GM19438 (cell line): ENCODE measurements around the gene SORCS1.

Experiments
- ATAC-seq: cut with Tn5 transposase; IDR thresholded peaks from one replicate; pipeline ENCODE4 v1.9.1; 2021; ENCODE audit warnings: low read depth; ENCODE audit not compliant: unreplicated experiment

The SORCS1 gene

DNA sequence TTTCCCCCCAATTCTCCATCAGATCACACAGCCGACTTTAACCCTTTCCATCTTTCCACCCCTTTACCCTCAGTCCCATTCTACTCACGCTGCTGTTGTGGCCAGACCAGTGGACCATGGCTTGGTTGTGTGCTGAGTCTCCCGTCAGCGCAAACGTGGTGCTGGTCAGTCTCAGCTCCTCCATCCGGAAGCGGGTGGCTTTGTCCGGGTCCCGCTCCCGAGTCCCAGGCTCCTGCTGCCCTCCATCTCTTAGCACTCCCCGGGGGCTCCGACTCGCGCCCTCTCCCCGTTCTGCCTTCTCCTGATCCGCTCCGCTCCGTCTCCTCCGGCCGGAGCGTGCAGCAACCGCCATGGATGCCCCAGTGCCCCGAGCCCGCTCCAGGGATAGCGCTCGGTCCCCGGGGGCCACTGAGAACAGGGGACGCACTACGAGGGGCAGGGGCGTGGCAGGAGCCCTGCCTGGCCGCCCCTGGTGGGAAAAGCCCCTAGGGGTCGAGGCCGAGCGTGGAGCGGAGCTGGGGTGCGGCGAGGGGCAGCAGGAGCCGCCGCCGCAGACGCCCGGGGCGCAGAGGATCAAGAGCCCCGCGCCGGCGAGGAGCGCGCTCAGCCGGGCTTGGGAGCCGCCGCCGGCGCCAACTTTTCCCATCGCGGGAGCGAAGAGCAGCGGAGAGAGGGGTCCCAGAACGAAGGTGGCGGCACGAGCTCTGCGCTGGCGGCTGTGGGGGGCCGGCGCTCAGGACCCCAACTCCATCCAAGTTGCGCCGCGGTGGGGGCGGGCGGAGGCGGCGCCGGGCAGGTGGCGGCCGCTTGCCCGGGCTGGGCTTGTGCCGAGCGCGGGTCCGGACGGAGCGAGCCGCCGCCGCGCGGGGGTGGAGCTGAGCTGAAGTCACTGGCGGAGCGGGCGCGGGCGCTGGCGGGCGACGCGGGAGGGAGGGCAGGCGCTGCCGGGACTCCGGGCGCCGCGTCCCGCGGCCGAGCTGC is at the start of gene SORCS1:
SORCS1 (minus strand) TSS at position 826 of the 981 bp plus-strand sequence.
- no peak for ATAC-seq

DNA sequence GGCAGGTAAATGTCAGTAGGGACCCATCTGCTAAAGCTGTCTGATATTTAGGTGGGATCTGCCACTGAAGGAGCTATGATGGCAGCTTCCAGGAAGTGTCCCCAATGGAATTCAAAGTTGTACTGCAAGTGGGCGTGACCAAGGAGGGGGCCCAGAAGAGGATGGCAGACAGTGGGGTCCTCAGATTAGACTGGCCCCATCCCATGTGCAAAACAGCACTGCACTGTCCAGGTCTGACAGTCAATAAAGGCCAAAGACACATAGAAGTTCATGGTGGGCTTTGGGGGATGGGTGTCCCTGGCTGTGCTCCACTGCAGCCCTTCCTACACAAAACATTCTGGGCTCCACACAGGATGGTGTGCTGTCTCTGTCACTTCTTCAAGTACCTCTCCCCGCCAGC is 49.8 kb upstream of the SORCS1 start:
- no peak for ATAC-seq

DNA sequence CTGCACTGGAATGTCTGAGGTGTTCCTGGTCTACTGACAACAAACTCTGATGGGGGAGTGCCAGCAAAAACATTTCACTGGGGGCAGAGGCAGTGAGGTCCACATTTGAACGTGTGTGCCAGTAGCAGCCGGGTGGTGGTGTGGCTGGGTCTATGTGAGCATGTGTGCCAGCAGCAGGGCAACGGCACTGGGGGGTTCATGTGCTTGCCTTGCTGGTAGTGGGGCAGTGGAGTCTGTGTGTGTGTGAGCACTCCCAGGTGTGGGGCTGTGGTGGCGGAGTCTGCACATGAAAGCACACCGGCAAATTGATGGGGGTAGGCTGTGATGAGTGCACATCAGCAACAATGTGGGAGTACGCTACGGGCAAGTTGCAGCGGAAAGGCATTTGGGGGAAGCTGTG is 49.4 kb upstream of the SORCS1 start:
- no peak for ATAC-seq

DNA sequence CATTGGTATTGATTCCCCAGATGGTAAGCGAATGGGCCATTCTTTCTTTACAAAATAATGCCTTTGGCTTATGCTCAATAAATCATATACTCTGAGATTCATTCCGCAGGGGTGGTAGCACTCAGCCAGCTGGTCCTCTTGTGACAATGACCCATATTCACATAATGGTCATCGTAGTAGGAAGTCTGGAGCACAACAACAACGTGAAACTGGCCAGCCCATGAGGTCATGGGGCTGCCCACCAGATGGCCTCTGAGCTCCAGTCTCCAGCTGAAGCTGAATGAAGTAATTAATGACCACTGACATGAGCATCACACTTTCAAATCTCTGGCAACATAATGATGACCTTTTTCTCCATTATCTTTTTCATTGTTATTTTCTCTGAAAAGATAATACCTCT is 42.3 kb upstream of the SORCS1 start:
- ATAC-seq, result no peak

DNA sequence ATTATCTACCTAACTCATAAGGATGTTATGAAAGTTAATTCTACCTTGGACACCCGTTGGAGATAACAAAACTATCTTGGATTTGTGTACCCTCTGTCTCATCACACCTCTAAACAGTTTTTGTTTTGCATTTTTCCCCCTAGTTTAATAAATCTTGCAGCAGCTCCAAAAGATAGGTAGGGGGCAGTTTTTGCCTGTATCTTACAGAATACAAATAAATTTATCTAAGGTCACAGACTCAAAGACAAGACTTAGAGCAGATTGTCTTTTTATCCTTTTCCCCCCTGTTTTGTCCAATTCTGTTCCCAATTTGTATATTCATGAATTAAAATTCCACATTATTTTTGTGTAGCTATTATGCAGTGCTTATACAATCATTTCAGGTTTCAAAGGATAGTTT is 5.0 kb upstream of the SORCS1 start:
- no peak for ATAC-seq

DNA sequence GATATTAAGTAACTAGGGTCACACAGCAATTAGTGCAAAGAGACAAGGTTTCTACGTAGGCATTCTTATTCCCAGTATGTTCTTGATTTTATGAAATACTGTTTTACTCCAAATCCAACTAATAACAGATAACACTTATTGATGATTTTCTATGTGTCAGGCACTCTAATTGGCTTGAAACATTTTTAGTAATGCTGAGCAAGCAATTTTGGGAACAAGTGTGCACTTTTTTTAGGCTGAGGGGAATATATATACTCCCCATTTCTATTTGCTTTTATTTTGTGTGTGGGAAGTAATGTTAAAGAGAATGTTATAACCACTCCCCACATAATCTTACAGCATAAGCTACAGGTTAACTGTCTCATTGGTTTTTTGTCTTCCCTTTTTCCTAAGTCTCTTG is 4.2 kb upstream of the SORCS1 start:
- no peak for ATAC-seq

DNA sequence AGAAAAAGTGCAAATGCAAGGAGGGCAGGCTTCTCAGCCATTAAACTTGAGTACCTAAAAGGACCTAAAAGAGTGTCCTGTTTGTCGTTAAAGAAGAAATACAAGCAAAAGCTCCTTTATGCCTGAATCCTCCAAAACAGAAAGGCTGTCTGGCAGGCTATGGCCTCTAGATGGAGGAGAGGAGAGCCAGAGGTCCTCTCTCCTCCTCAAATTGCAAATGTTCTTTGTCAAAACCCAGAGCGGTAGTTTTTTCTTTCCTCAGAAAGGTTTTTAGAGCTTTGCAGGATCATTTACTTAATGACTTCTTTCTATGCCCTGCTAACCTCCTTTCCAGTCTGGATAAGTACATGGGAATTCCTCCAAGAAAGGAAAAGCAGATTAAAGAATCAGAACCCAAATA is 1.9 kb upstream of the SORCS1 start:
- no peak for ATAC-seq

DNA sequence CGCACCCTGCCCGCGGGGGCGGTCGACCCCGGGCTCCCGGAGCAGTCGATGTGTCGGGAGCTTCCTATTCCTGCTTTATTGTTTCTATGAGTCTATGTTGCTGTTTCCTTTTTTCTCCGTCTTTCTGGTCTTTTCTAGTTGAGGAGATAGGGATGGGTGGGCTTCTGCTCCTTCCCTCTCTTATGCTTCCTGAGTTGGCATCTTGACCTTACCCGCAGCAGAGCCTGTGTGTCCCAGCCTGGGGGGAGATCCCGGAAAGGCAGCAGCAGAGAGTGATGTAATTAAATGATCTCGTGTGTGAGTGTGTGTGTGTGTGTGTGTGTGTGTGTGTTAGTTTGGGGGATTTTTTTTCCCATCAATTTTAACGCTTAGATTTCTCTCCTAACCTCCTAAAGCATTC is 486 bp upstream of the SORCS1 start:
- ATAC-seq, result no peak

DNA sequence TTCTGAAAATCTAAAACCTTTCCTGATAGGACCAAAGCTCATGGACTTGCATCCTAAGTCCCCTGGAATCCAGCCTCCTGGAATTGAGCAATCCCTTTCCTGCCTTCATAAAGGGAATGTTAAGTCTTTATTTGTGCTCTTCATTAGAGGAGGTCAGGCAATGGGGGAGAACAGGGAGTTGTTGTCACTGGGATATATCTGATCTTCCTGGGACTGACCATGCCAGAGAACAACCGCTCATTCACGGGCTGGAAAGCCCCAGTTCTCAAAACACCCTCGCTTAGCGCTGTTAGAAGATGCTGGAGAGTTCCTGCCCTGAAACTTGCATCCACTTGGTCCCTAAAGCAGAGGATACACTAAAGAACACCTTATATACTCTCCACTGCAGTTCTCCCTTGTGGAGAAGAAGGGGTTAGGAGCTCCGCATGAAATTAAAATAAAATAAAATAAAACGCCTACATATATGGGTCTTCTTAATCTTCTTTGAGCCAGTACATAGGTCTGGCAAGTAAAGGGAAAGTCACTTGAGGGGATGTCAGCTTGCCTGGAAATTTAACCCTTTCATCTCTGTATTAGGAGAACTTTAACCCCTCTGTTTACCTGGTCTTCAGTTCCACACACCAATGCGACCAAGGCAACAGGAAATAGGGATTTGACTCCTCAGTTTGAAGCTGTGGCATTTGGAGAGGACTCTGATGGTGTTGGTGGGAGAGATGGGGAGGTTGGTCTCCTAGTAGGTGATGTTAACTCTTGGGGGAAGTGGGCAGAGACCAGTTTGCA is 1.2 kb downstream of the SORCS1 start:
- no peak for ATAC-seq

DNA sequence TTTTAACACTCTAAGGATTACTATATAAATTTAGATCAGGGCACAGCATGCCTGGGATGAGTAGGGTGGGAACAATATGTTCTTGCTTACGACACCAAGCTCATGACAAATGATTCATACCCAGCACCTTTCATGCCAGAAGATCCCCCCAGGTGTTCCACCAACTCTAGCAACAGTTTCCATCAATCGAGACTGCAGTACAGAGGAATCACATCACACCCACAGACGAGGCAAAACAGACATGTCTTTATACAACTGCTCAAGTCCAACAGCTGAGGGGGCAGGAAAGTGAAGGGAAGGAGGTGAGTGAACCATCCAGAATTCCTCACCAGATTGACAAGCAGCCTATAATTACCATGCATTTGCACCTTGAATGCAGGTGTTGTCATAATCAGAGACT is 3.6 kb downstream of the SORCS1 start:
- no peak for ATAC-seq

DNA sequence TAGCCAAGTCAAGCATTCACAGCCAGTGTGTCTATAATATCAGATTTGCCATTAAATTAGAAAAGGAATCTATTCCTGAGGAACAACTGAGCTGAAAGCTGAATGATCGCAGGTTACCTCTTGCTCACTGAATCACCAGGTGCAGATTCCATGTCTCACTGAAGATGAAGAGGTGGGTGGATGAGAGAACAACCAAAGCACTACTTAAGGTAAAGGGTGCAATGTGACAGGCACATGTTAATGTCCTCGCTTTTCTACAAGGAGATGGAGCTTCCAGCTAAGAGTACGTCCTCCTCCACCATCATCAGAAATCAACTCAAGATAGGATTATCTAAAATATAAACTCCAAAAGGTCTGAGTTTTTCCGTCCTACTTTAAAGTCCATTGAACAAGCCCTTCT is 4.6 kb downstream of the SORCS1 start:
- no peak for ATAC-seq

DNA sequence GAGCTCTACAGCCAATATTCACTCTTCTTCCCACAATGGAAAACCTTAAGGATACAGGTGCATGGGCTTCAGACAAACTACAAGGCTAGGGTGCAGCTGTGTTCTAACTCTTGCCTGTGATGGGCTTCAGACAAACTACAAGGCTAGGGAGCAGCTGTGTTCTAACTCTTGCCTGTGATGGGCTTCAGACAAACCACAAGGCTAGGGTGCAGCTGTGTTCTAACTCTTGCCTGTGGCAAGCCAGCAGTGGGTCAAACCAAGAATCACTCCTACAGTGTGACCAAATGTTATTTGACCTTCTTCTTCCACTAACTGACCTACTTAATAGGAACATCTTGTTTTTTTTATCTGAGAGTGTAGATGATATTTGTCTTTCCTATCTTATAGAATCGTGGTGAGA is 7.4 kb downstream of the SORCS1 start:
- no peak for ATAC-seq

DNA sequence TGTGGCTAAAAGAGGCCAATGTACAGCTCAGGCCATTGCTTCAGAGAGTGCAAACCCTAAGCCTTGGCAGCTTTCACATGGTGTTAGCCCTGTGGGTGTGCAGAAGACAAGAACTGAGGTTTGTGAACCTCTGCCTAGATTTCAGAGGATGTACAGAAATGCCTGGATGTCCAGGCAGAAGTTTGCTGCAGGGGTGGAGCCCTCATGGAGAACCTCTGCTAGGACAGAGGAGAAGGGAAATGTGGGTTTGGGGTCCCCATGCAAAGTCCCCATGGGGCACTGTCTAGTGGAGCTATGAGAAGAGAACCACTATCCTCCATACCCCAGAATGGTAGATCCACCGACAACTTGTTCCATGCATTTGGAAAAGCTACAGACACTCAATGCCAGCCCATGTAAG is 12.4 kb downstream of the SORCS1 start:
- ATAC-seq, result no peak

DNA sequence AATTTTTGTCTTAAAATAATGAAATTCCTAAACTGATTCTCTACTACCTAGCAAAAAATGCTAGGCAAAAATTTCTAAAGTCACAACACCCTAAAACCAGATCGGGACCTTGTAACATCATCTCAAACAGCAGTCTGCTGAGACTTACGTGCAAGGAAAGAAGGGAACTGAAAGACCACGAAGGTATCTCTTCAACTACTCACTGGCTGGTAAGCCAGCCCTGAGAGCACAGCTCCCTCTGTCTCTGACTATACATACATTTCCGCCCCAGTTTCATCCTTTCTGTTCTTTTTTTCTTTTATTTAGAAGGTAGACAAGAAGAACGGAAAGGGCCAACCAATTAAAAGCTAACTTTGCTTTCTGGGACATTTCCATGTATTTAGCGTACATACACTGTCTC is 15.6 kb downstream of the SORCS1 start:
- no peak for ATAC-seq

DNA sequence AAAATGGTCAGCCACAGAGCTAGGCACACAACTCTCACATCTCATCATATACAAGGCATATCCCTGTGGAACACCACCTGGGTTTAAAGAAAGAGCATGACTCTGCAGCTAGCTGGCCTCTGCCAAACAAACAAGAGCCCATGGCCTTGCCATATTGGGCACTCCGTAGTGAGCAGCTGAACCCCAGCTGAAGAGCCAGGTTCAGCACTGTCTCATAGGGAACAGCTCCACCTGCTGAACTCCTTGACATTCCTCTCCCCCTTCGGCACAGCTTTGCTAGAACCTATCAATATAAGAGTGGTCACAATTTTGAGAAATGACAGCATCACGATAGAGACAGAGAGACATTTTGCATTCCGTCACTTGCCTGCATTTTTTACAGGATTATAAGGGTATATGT is 20.0 kb downstream of the SORCS1 start:
- no peak for ATAC-seq

DNA sequence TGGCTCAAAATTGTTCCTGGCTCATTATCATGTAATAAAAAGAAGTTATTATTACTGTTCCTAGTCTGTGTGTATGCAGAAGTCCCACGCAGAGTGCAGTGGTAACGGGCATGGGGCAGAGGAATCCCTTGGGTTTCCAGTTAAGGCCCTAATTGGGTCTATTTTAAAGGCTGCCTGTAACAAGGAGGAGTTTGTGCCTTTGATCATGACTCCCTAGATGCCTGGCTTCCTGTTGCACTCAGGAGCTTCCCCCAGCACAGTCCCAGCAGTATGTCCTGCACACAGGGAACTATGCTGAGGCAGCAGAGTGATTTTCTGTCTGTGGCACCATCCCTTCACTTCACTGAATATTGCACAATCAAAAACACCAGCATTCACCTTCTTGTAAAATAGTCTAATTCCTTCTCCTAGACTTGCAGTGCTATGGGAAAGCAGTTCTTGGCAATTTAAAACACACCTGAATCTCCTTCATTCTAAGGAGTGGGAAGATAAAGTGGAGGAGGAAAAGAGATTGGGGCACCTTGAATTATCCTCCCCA is 22.9 kb downstream of the SORCS1 start:
- ATAC-seq, result no peak

DNA sequence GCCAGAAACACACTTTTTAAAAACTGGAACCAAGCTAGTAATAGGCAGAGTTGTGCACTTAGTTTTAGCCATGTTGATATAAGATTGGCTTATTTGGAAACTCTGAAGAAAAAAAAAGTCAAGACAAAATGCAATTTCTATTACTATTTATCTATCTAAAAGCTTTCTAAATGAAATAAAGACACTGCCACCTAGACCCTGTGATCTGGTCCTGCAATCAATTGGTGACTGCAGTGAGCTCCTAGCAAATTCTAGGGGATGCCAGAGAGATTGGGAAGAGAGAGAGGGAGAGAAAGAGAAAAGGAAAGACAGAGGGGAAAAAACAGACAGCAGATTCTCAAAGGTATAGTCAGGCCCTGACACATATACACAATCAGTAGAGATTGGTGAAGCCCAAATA is 25.3 kb downstream of the SORCS1 start:
- ATAC-seq, result no peak

DNA sequence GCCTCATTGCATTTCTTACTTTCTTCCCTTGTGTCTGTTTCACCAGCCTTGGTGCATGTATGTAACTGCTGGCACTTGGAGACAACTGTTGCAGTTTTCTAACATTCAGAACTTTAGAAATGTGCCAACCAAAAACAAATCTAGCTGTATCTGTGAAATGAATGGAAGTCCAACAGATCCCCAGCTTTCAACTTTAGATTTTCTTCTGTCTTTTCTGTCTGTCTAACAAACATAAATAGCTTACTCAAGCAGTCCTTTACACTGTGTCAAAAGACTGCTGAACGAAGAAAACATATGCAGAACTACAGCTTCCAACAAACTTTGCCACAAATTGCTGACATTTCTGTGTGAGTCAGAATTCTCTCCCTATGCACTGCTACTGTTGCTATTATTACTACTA is 30.9 kb downstream of the SORCS1 start:
- ATAC-seq, result no peak

DNA sequence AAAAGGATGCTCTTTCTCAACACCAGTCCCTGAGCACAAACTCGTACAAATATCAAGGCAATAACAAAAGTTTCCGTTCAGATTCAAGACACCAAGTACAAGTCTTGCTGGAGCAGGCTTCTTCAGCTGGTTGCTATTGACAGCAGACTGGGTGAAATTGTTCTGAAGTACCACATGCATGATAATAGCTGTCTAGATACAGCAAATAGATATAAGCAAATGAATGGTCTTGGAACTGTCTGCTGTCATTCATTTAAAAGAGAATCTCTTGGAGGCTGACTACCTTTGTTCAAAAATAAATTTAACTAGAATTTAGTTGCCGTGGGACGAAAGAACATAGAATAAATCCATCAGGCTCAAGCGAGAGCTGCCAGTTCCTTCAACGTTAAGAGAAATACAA is 35.5 kb downstream of the SORCS1 start:
- ATAC-seq, result no peak

DNA sequence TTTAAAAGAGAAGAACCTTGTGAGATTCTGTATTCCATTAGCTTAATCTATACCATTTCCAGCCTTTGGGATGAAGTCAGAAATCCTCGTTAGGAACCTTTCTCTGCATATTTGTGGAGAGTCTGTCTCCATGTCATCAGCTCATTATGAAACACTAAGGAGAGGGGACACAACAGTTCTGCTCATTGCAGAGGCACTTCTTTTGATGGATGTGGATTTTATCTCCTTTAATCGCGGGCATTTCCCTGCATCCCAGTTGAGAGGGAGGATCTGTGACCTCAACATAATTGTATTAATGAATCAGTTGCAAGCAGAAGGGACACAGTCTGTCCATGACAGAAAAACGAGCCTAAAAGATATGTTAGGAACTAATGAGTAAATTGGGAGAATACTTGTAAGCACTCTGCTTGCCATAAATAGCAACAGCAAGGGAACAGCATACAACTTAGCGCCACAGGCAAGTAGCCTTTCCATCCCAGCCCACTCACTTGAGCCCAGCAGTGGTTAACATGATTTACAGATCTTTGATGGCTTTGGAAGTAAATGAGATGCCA is 37.9 kb downstream of the SORCS1 start:
- ATAC-seq, result no peak

DNA sequence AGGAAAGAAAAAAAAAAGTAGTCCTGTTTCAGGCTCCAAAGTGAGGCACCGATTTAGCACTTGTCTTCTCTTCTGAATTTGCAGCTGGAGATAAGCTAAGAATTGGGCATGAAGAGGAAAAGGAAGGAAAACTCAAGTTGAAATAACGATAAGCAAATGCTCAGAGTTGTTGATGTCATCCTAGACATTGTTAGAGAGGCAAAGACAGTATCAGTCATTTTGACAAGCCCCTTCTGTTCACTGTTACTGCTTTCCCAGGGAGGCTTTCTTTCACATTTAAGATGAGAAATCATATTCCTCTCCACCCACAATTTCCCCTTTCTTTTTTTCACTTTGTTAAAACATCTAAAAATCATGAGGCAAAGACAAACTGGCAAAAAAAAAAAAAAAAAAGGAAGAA is 41.8 kb downstream of the SORCS1 start:
- no peak for ATAC-seq
